D721Med (cell line): ENCODE measurements around the gene ZNF407.
A peak's percentile ranks its signal among the peaks of the same experiment; 100 is the strongest.

Experiments used
- DNase-seq: peaks from one replicate; pipeline ENCODE4 v3.0.0; 2011; ENCODE audit warnings: low spot score; ENCODE audit not compliant: insufficient read length
- FAIRE-seq: peaks from 2 replicates; lab custom pipeline; 2011; peaks lifted over from hg19 to GRCh38; lab: Jason Lieb, UNC
- CTCF ChIP-seq: IDR thresholded peaks from 2 replicates; pipeline ENCODE4 v1.5.1; 2012; ENCODE audit warnings: mild to moderate bottlenecking, control low read depth; ENCODE audit not compliant: insufficient read depth; ENCODE audit errors: missing control alignments

The ZNF407 gene

GRCh38 chr18:74665905-74666304 is 68.2 kb downstream of the ZNF407 start:
- TF ChIP-seq CTCF = no peak
- no peak for FAIRE-seq
- no peak for DNase-seq

GRCh38 chr18:74669136-74669798 is 71.6 kb downstream of the ZNF407 start:
- DNase-seq (no peak), FAIRE-seq (no peak)
- no peak for TF ChIP-seq CTCF

GRCh38 chr18:74672371-74672770 is 74.7 kb downstream of the ZNF407 start:
- no peak for TF ChIP-seq CTCF
- FAIRE-seq = no peak
- DNase-seq = no peak

- TF ChIP-seq CTCF = no peak
- DNase-seq (no peak), FAIRE-seq (no peak)
Observed at GRCh38 chr18:74674487-74674886, 76.8 kb downstream of the ZNF407 start.

- DNase-seq (no peak), FAIRE-seq (no peak)
- TF ChIP-seq CTCF = no peak
Observed at GRCh38 chr18:74679006-74679678, 81.5 kb downstream of the ZNF407 start.

GRCh38 chr18:74679679-74680076 is 82.0 kb downstream of the ZNF407 start:
- FAIRE-seq (peak; percentile 97), DNase-seq (no peak)
- no peak for TF ChIP-seq CTCF
